ENCODE measurements around the gene SLC24A2.

- no peak for TF ChIP-seq YY1 (IDR thresholded peaks at IDR 0.05; ENCODE audit: insufficient read depth, insufficient read length)
- TF ChIP-seq SUZ12 (IDR thresholded peaks at IDR 0.05; ENCODE audit: extremely low read depth, insufficient read depth, insufficient read length): no peak
Observed at GRCh38 chr9:19759066-19759465, 29.8 kb downstream of the SLC24A2 start.
